ENCODE results near the gene DHDH.

The DHDH gene

GRCh38 chr19:48896191-48896720 is 37.2 kb upstream of the DHDH start:
- TF ChIP-seq TAF1 (IDR thresholded peaks at IDR 0.05; ENCODE audit: borderline replicate concordance, insufficient read depth, low read length) (no peak), FOXP2 (optimal IDR thresholded peaks at IDR 0.05; ENCODE audit: borderline replicate concordance, extremely low read depth, extremely low read length, insufficient read depth) (no peak), POLR2AphosphoS5 (IDR thresholded peaks at IDR 0.05; ENCODE audit: low read depth, low read length) (no peak)

DNA sequence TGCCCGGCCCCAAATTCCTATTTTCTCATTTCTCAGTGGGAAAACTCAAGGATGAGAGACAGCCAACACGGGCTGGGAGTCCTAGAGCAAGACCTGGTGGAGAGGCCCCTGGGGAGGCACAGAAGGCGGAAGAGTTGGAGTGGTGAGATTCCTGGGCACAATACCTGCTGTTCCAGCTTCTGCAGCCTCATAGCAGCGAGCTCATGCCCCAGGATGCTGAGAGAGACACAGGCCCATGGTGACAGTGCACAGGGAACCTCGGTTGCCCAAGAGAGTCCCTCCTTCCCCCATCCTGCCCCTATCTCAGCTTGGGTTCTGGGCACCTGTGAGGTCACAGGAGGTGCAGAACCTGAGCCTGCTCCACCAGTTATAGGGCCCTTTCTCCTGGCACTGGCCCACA is 36.3 kb upstream of the DHDH start:
- TF ChIP-seq REST (IDR thresholded peaks at IDR 0.05; ENCODE audit: insufficient read depth in 1 of 2, low read depth in 2 of 2, low read length in 2 of 2), result no peak
- TF ChIP-seq TAF1 (IDR thresholded peaks at IDR 0.05; ENCODE audit: borderline replicate concordance, insufficient read depth, low read length), result no peak
- TF ChIP-seq SIN3A (IDR thresholded peaks at IDR 0.05; ENCODE audit: borderline replicate concordance, insufficient read depth, low read length), result no peak
- TF ChIP-seq FOXP2 (optimal IDR thresholded peaks at IDR 0.05; ENCODE audit: borderline replicate concordance, extremely low read depth, extremely low read length, insufficient read depth), result no peak
- TF ChIP-seq POLR2AphosphoS5 (IDR thresholded peaks at IDR 0.05; ENCODE audit: low read depth, low read length), result no peak

DNA sequence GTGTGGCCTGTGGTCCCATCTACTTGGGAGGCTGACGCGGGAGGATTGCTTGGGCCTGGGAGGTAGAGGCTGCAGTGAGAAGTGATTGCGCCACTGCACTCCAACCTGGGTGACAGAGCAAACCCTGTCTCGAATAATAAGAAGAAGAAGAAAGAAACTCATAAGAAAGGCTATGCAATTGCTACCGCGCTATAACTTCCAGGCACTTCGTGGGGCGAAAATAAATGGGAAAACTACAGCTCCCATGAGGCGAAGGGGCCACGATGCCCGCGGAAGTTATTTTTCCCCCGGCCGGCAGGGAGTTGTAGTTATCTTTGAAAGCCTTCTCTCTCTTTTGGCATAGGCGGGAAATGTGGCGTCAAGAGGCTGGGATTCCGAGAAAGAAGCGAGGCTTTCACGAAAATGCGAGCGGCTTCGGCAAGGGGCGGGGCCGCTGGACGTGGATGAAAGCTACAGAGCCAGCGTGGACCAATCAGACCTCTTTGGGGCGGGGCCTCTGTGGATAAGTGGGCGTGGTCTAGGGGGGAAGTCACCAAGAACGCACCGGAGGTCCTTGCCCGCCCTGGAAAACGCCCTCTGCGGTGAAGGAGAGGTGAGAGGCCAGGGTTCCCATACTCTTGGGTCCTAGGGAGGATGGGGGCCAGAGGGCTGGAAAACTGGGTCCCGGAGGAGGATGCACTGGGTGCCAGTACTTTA is 33.6 kb upstream of the DHDH start, which contains the start of gene NUCB1:
Gene NUCB1 (plus strand): TSS at position 532 of the 696 bp plus-strand sequence. CDS start 485 bp downstream, outside the sequence.
- TF ChIP-seq TAF1 (IDR thresholded peaks at IDR 0.05; ENCODE audit: borderline replicate concordance, insufficient read depth, low read length), result peak; percentile 72; the same call in 1 of the 2 replicates
- peak; percentile 31 for TF ChIP-seq FOXP2 (optimal IDR thresholded peaks at IDR 0.05; ENCODE audit: borderline replicate concordance, extremely low read depth, extremely low read length, insufficient read depth)
- peak; percentile 65; the same call in 1 of the 2 replicates for TF ChIP-seq POLR2AphosphoS5 (IDR thresholded peaks at IDR 0.05; ENCODE audit: low read depth, low read length)
- TF ChIP-seq SIN3A (IDR thresholded peaks at IDR 0.05; ENCODE audit: borderline replicate concordance, insufficient read depth, low read length), result 0 out of 2 replicates have a peak, but pooled peaks have one; percentile 20
- no peak for TF ChIP-seq REST (IDR thresholded peaks at IDR 0.05; ENCODE audit: insufficient read depth in 1 of 2, low read depth in 2 of 2, low read length in 2 of 2)

- no peak for TF ChIP-seq FOXP2 (optimal IDR thresholded peaks at IDR 0.05; ENCODE audit: borderline replicate concordance, extremely low read depth, extremely low read length, insufficient read depth)
- TF ChIP-seq SIN3A (IDR thresholded peaks at IDR 0.05; ENCODE audit: borderline replicate concordance, insufficient read depth, low read length), result no peak
- TF ChIP-seq REST (IDR thresholded peaks at IDR 0.05; ENCODE audit: insufficient read depth in 1 of 2, low read depth in 2 of 2, low read length in 2 of 2), result no peak
- no peak for TF ChIP-seq POLR2AphosphoS5 (IDR thresholded peaks at IDR 0.05; ENCODE audit: low read depth, low read length)
- TF ChIP-seq TAF1 (IDR thresholded peaks at IDR 0.05; ENCODE audit: borderline replicate concordance, insufficient read depth, low read length), result no peak
These were observed 32.8 kb upstream of the DHDH start for GRCh38 chr19:48900477-48901406.

- no peak for TF ChIP-seq REST (IDR thresholded peaks at IDR 0.05; ENCODE audit: insufficient read depth in 1 of 2, low read depth in 2 of 2, low read length in 2 of 2)
- no peak for TF ChIP-seq SIN3A (IDR thresholded peaks at IDR 0.05; ENCODE audit: borderline replicate concordance, insufficient read depth, low read length)
- no peak for TF ChIP-seq POLR2AphosphoS5 (IDR thresholded peaks at IDR 0.05; ENCODE audit: low read depth, low read length)
- no peak for TF ChIP-seq FOXP2 (optimal IDR thresholded peaks at IDR 0.05; ENCODE audit: borderline replicate concordance, extremely low read depth, extremely low read length, insufficient read depth)
- TF ChIP-seq TAF1 (IDR thresholded peaks at IDR 0.05; ENCODE audit: borderline replicate concordance, insufficient read depth, low read length), result no peak
These were observed 27.8 kb upstream of the DHDH start for GRCh38 chr19:48905664-48906063.
